Adipocyte (in vitro differentiated cells): ENCODE results near the gene RRAS2.
"Not testable (repeated sequence)": the region's sequence is repeated elsewhere in the genome, so short reads cannot be mapped to it uniquely, and the experiment has no call there.

Experiments used
- DNase-seq: peaks from one replicate; pipeline ENCODE4 v3.0.0-alpha.2; 2015; ENCODE audit warnings: low read depth
- H3K27me3 ChIP-seq: replicated peaks from 2 replicates; pipeline ENCODE4 v1.7.0; 2013; ENCODE audit warnings: mild to moderate bottlenecking, low read length, moderate library complexity; ENCODE audit not compliant: control insufficient read depth, insufficient read depth
- H3K36me3 ChIP-seq: 2 replicates; pipeline ENCODE4 v1.7.0; 2013; ENCODE audit warnings: low read length, mild to moderate bottlenecking, moderate library complexity; ENCODE audit not compliant: control insufficient read depth, insufficient read depth, severe bottlenecking
- H3K4me1 ChIP-seq: 2 replicates; pipeline ENCODE4 v1.7.0; 2013; ENCODE audit warnings: mild to moderate bottlenecking, low read length, moderate library complexity; ENCODE audit not compliant: control insufficient read depth, insufficient read depth
- H3K4me3 ChIP-seq: 2 replicates; pipeline ENCODE4 v1.7.0; 2013; ENCODE audit warnings: mild to moderate bottlenecking, low read length, moderate library complexity
- H3K9ac ChIP-seq: 2 replicates; pipeline ENCODE4 v1.7.0; 2013; ENCODE audit warnings: mild to moderate bottlenecking, low read length, moderate library complexity
- H3K9me3 ChIP-seq: 2 replicates; pipeline ENCODE4 v1.7.0; 2013; ENCODE audit warnings: mild to moderate bottlenecking, low read length, moderate library complexity; ENCODE audit not compliant: control insufficient read depth

Gene RRAS2

DNA sequence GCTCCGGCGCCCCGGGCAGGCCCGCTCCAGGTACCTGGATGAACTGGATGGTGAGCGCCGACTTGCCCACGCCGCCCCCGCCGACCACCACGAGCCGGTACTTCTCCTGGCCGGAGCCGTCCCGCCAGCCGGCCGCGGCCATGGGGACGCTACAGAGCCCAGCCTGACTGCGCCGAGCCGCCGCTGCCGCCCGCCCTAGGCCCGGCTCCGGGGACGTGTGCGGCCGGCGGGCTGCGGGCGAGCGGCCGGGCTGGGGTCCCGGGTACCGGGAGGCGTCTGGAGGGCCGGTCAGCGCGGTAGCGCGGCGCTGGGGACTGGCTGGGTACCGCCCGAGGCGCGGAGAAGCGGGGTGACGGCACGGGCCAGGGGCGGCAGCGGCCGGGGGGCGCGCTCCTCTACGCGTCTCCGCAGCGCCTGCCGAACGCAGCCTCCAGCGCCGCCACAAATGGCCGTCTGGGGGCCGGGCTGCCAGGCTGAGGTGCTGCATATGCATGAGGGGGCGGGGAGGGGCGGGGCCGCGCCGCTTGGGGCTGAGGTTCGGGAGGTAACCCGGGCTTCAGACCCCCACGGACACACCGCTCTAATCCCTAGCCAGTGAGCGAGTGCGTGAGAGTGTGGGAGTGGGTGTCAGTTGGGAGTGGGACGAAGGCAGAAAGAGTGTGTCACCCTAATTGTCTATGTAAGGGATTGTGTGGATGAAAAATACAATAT is at the start of gene RRAS2:
RRAS2 (minus strand) TSS at position 455 of the 711 bp plus-strand sequence; CDS start at position 142, 313 bp downstream.
- H3K9ac ChIP-seq = peak within 1 kb of the TSS; percentile 88
- DNase-seq = peak; percentile 90

DNA sequence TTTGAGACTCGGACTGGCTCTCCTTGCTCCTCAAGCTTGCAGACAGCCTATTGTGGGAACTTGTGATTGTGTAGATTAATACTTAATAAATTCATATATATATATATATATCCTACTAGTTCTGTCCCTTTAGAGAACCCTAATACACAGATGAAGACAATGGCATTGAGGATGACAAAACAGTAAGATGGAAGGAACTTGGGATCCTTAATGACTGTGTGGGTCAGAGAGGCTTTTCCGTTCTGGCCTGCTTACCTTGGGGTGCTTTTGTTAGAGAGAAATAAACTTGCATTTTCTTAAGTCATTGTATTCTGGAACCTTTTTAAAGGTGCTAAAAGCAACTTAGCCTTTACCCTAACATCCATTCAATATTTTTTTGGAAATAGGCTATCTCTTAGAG is 49.6 kb upstream of the RRAS2 start:
- Histone ChIP-seq H3K4me1 (peaks cover 35% of the 10 kb centered on the region), H3K9ac (no peak overlapping the region), H3K36me3 (no peaks in the 10 kb centered on the region), H3K9me3 (no peaks in the 10 kb centered on the region), H3K27me3 (no peaks in the 10 kb centered on the region), H3K4me3 (no peak overlapping the region)
- DNase-seq = no peak

More for the DNA sequence above, at the start of gene RRAS2:
- no peaks in the 10 kb centered on the region for H3K9me3 ChIP-seq
- H3K4me1 ChIP-seq = peaks cover 29% of the 10 kb centered on the region
- no peaks in the 10 kb centered on the region for H3K36me3 ChIP-seq
- no peaks in the 10 kb centered on the region for H3K27me3 ChIP-seq
- H3K4me3 ChIP-seq = peak within 1 kb of the TSS; percentile 91

DNA sequence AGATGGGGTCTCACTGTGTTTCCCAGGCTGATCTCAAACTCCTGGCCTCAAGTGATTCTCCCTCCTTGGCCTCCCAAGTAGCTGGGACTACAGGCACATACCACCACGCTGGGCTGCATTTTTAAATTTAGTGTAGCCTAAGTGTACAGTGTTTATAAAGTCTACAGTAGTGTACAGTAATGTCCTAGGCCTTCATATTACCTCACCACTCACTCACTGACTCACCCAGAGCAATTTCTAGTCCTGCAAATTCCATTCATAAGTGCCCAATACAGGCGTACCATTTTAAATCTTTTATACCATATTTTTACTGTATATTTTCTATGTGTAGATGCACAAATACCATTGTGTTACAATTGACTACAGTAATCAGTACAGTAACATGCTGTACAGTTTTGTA is 47.1 kb upstream of the RRAS2 start:
- H3K36me3 ChIP-seq, H3K9ac ChIP-seq, H3K27me3 ChIP-seq, H3K4me3 ChIP-seq, H3K9me3 ChIP-seq: not testable (repeated sequence)
- peaks cover 10% of the 10 kb centered on the region for H3K4me1 ChIP-seq
- peak; percentile 43 for DNase-seq

DNA sequence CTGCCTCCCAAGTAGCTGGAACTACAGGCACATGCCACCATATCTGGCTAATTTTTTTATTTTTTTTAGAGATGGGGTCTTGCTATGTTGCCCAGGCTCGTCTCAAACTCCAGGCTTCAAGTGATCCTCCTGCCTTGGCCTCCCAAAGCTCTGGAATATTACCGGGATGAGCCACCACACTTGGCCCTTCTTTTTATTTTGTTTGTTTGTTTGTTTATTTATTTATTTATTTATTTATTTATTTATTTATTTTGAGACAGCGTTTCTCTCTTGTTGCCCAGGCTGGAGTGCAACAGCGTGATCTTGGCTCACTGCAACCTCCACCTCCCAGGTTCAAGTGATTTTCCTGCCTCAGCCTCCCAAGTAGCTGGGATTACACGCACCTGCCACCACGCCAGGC is 44.5 kb upstream of the RRAS2 start:
- not testable (repeated sequence) for DNase-seq, H3K4me3 ChIP-seq, H3K4me1 ChIP-seq, H3K9ac ChIP-seq, H3K27me3 ChIP-seq, H3K9me3 ChIP-seq, H3K36me3 ChIP-seq

DNA sequence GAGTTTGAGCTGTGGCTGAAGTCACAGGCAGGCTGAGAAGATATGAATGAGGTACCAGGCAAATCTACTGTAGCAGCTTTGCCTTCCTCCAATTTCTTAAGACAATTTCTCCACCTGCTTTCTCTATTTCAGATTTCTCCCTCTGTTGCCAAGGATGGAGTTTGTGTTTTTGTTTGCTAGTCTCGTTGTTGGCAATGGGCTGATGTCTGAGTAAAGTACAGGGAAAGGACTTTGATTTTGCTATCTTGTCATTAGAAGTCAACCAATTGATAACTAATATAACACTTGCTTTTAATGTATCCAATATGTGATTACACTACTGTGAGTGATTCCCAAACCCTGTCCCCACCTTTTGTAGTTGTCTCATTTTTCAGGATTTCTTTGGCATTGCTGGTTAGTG is 40.1 kb upstream of the RRAS2 start:
- no peak for DNase-seq
- peaks cover 3% of the 10 kb centered on the region for H3K4me1 ChIP-seq
- H3K27me3 ChIP-seq = no peaks in the 10 kb centered on the region
- H3K9me3 ChIP-seq = no peaks in the 10 kb centered on the region
- H3K4me3 ChIP-seq = no peak overlapping the region
- no peak overlapping the region for H3K9ac ChIP-seq
- no peaks in the 10 kb centered on the region for H3K36me3 ChIP-seq

DNA sequence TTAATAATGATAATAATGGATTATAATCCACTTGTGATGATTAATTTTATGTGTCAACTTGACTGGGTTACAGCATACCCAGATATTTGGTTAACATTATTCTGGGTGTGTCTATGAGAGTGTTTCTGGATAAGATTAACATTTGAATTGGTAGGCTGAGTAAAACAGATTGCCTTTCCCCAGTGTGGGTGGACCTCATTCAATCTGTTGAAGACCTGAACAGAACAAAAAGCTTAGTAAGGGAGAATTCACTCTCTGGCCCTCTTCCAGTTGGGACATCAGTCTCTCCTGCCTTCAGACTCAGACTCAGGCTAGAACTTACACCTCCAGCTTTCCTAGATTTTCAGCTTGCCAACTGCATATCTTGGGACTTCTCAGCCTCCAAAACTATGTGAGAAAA is 37.3 kb upstream of the RRAS2 start:
- H3K4me3 ChIP-seq = no peak overlapping the region
- DNase-seq = no peak
- no peak overlapping the region for H3K9ac ChIP-seq
- H3K27me3 ChIP-seq = no peaks in the 10 kb centered on the region
- no peaks in the 10 kb centered on the region for H3K36me3 ChIP-seq
- H3K9me3 ChIP-seq = no peaks in the 10 kb centered on the region
- peaks cover 3% of the 10 kb centered on the region for H3K4me1 ChIP-seq

DNA sequence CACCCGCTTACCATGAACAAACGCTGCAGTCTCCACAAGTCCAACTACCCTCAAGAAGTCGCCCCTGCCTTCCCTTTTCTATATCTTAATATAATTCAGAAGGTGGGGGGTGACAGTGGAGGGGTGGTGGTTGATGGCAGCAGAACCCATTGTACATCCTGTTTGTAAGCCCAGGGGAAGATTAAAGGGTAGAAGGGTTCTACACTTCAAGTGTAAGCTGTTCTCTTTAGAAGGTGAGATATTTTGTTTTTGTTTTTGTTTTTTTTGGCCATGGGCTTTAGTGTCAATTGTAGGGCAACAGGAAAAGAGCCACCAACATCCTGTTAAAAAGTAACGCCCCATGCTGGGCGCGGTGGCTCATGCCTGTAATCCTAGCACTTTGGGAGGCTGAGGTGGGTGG is 34.9 kb upstream of the RRAS2 start:
- Histone ChIP-seq H3K9me3 (no peaks in the 10 kb centered on the region), H3K27me3 (no peaks in the 10 kb centered on the region), H3K36me3 (no peaks in the 10 kb centered on the region), H3K9ac (no peak overlapping the region), H3K4me3 (no peak overlapping the region), H3K4me1 (peaks cover 7% of the 10 kb centered on the region)
- no peak for DNase-seq

DNA sequence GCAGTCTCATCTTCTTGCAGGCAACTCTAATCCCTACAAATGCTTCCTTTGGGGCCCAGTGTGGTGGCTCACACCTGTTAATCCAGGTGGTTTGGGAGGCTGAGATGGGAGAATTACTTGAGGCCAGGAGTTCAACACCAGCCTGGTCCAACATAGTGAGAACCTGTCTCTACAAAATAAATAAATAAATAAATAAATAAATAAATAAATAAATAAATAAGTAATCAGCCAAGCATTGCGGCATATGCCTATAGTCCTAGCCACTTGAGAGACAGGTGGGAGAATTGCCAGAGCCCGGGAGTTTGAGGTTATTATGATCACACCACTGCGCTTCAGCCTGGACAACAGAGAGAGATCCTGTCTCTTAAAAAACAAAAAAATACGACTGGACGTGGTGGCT is 34.1 kb upstream of the RRAS2 start:
- Histone ChIP-seq H3K4me1 (peaks cover 8% of the 10 kb centered on the region), H3K9ac (no peak overlapping the region), H3K36me3 (no peaks in the 10 kb centered on the region), H3K9me3 (no peaks in the 10 kb centered on the region), H3K4me3 (no peak overlapping the region), H3K27me3 (no peaks in the 10 kb centered on the region)
- no peak for DNase-seq

DNA sequence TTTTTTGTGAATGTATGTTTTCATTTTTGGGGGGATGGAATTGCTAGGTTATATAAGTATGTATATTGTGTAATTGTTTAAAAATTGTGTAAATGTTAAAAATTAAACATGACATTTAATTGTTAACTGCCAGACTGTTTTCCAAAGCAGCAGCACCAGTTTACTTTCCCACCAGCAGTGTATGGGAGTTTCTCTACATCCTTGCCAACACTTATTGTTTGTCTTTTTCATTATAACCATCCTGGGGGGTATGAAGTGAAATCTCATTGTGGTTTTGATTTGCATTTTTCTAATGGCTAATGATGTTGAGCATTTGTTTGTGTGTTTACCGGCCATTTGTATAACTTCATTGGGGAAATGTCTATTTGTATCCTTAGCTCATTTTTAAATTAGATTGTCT is 31.7 kb upstream of the RRAS2 start:
- no peak for DNase-seq
- Histone ChIP-seq H3K4me1 (peaks cover 23% of the 10 kb centered on the region), H3K9me3 (no peaks in the 10 kb centered on the region), H3K4me3 (no peak overlapping the region), H3K9ac (no peak overlapping the region), H3K27me3 (no peaks in the 10 kb centered on the region), H3K36me3 (no peaks in the 10 kb centered on the region)

DNA sequence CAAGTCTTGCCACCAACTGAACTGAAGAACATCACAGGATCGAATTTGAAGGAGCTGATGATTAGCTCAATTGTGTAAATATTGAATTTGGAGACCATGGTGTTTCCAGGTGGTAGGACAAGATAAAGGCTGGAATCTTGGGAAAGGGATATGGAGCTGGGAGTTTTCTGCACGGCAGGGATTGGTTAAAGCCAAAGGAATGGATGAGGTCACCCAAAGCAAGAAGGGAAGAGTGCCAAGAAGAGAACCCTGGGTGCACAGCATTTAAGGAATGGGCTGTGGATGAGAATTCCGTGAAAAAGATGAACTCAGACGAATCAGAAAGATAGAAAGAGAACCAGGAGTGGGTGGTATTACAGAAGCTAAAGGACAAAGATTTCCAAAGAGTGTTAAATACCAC is 29.4 kb upstream of the RRAS2 start:
- Histone ChIP-seq H3K4me3 (no peak overlapping the region), H3K9ac (no peak overlapping the region), H3K9me3 (no peaks in the 10 kb centered on the region), H3K27me3 (no peaks in the 10 kb centered on the region), H3K4me1 (peaks cover 41% of the 10 kb centered on the region), H3K36me3 (no peaks in the 10 kb centered on the region)
- no peak for DNase-seq

DNA sequence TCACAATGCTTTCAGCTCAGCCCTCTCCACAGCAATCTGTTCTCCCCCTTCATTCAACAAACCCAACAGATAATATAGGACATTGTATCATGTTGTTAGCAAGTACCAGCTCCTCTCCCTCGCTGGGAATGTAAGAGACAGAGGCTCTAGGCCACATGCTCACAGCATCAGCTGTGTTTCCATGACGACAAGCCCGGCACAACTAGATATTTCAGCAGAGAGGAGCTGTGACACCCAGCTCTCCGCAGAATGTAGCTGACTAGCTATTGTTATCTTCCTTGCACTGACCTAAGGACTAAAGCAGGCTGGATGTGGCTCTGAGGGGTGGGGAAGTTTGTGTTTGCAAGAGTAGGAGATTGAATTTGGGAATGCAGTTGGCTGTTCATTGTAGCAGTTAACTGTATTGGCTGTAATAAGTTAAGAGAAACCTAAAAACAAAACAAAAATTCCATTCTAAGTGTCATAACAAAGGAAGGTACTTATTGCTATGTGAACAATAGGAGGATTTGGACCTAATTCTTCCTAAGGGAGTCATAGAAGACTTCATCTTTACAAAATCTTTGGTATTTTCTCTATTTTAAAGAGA is 28.0 kb upstream of the RRAS2 start:
- DNase-seq = peak; percentile 85
- Histone ChIP-seq H3K36me3 (no peaks in the 10 kb centered on the region), H3K9me3 (no peaks in the 10 kb centered on the region), H3K9ac (peak overlapping the region; percentile 37), H3K4me1 (peaks cover 41% of the 10 kb centered on the region), H3K27me3 (no peaks in the 10 kb centered on the region), H3K4me3 (no peak overlapping the region)

DNA sequence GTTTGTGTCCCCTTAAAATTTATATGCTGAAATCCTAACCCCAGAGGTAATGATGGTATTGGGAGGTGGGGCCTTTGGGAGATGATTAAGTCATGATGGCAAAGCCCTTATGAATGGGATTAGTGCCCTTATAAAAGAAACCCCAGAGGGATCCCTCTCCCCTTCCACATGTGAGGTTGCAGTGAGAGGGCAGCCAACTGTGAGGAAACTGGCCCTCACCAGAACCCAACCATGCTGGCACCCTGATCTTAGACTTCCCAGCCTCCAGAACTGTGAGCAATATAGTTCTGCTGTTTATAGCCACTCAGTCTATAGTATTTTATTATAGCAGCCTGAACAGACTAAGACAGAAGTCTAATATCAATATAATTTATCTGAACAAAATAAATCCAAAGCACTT is 27.1 kb upstream of the RRAS2 start:
- Histone ChIP-seq H3K9ac (no peak overlapping the region), H3K27me3 (no peaks in the 10 kb centered on the region), H3K4me3 (no peak overlapping the region), H3K9me3 (no peaks in the 10 kb centered on the region), H3K36me3 (no peaks in the 10 kb centered on the region), H3K4me1 (peaks cover 49% of the 10 kb centered on the region)
- DNase-seq = no peak
